WTC11 (cell line): Measurements from ENCODE around the gene CD93. TPM values are rescaled to one million over a fixed set of nuclear protein-coding genes. Genes with fewer than 3 reads are reported as not detected.

Experiments used
- ATAC-seq: fragments of 200-7000 bp; cut with Tn5 transposase; 2 replicates; pipeline ENCODE4 v1.10.0; 2021; ENCODE audit warnings: mild to moderate bottlenecking, moderate library complexity
- CTCF ChIA-PET: fragments of 300-600 bp; sonication (Branson Sonifier 250); formaldehyde crosslinking; loops from one replicate; lab custom pipeline; 2021; ENCODE audit warnings: antibody characterized with exemption; lab: Charles Lee
- POLR2A ChIA-PET: fragments of 350-600 bp; sonication (Branson Sonifier 250); formaldehyde crosslinking; loops from one replicate; lab custom pipeline; 2021; ENCODE audit warnings: antibody characterized with exemption; lab: Charles Lee
- DNase-seq: peaks from one replicate; pipeline ENCODE4 v3.0.0; 2021; ENCODE audit warnings: low spot score
- H3K27ac Mint-ChIP-seq: 2 replicates; pipeline ENCODE4 v1.8.0; 2021; ENCODE audit warnings: mixed read lengths
- H3K27me3 Mint-ChIP-seq: 2 replicates; pipeline ENCODE4 v1.8.0; 2021; ENCODE audit warnings: low read depth, mild to moderate bottlenecking, moderate library complexity, mixed read lengths
- H3K36me3 Mint-ChIP-seq: 2 replicates; pipeline ENCODE4 v1.8.0; 2021; ENCODE audit warnings: mixed read lengths
- H3K4me1 Mint-ChIP-seq: 2 replicates; pipeline ENCODE4 v1.8.0; 2022; ENCODE audit warnings: mixed read lengths
- H3K4me3 Mint-ChIP-seq: 2 replicates; pipeline ENCODE4 v1.8.0; 2021; ENCODE audit warnings: mild to moderate bottlenecking, moderate library complexity, mixed read lengths
- H3K9me3 Mint-ChIP-seq: 2 replicates; pipeline ENCODE4 v1.8.0; 2021; ENCODE audit warnings: mixed read lengths
- ETV6 ChIP-seq: sonication (generic); formaldehyde crosslinking; IDR thresholded peaks from 2 replicates; pipeline ENCODE4 v1.8.1; 2022; ENCODE audit warnings: mild to moderate bottlenecking, missing genetic modification reagents
- FOXK1 ChIP-seq: sonication (generic); formaldehyde crosslinking; IDR thresholded peaks from 2 replicates; pipeline ENCODE4 v1.8.0; 2022; ENCODE audit warnings: mild to moderate bottlenecking, moderate library complexity, missing genetic modification reagents
- KAT7 ChIP-seq: sonication (generic); formaldehyde crosslinking; IDR thresholded peaks from 2 replicates; pipeline ENCODE4 v1.8.1; 2023; ENCODE audit warnings: missing genetic modification reagents, mild to moderate bottlenecking, borderline replicate concordance
- NFE2L1 ChIP-seq: sonication (generic); formaldehyde crosslinking; IDR thresholded peaks from 2 replicates; pipeline ENCODE4 v1.8.1; 2023; ENCODE audit warnings: missing genetic modification reagents
- NFYB ChIP-seq: sonication (generic); formaldehyde crosslinking; conservative IDR thresholded peaks from 2 replicates; pipeline ENCODE4 v1.8.0; 2022; ENCODE audit warnings: low read depth, missing genetic modification reagents
- OVOL2 ChIP-seq: fragments of 250-450 bp; sonication (Bioruptor Pico); IDR thresholded peaks from 2 replicates; pipeline ENCODE4 v1.9.0; 2021; ENCODE audit warnings: mild to moderate bottlenecking, borderline replicate concordance
- RELA ChIP-seq: sonication (generic); formaldehyde crosslinking; IDR thresholded peaks from 2 replicates; pipeline ENCODE4 v1.8.1; 2022; ENCODE audit warnings: missing genetic modification reagents, mild to moderate bottlenecking, borderline replicate concordance
- RORB ChIP-seq: fragments of 250-450 bp; sonication (Bioruptor Pico); IDR thresholded peaks from 2 replicates; pipeline ENCODE4 v1.9.0; 2021; ENCODE audit warnings: mild to moderate bottlenecking
- SP1 ChIP-seq: sonication (generic); formaldehyde crosslinking; conservative IDR thresholded peaks from 2 replicates; pipeline ENCODE4 v1.8.1; 2022; ENCODE audit warnings: missing genetic modification reagents
- ZBTB21 ChIP-seq: sonication (generic); formaldehyde crosslinking; IDR thresholded peaks from 2 replicates; pipeline ENCODE4 v1.8.1; 2023; ENCODE audit warnings: mild to moderate bottlenecking, missing genetic modification reagents, borderline replicate concordance
- ZNF121 ChIP-seq: sonication (generic); formaldehyde crosslinking; IDR thresholded peaks from 2 replicates; pipeline ENCODE4 v1.8.0; 2023; ENCODE audit warnings: missing genetic modification reagents
- ZNF263 ChIP-seq: sonication (generic); formaldehyde crosslinking; IDR thresholded peaks from 2 replicates; pipeline ENCODE4 v1.8.1; 2022; ENCODE audit warnings: low read depth, mild to moderate bottlenecking, moderate library complexity, missing genetic modification reagents
- ZNF396 ChIP-seq: fragments of 250-450 bp; sonication (Bioruptor Pico); IDR thresholded peaks from 2 replicates; pipeline ENCODE4 v1.8.0; 2021; ENCODE audit warnings: mild to moderate bottlenecking, moderate library complexity, borderline replicate concordance
- total RNA-seq: library from RNA; stranded (reverse); gene quantifications from 3 replicates; pipeline ENCODE4 v1.2.3, GENCODE V29; 2021
- TF ChIP-seq, protein P1 (sequence below): sonication (generic); formaldehyde crosslinking; IDR thresholded peaks from 2 replicates; pipeline ENCODE4 v1.8.0; 2023; ENCODE audit warnings: missing genetic modification reagents
- TF ChIP-seq, protein P2 (sequence below): sonication (generic); formaldehyde crosslinking; IDR thresholded peaks from 2 replicates; pipeline ENCODE4 v1.8.1; 2023; ENCODE audit warnings: mild to moderate bottlenecking, missing genetic modification reagents
- TF ChIP-seq, protein P3 (sequence below): sonication (generic); formaldehyde crosslinking; IDR thresholded peaks from 2 replicates; pipeline ENCODE4 v1.8.1; 2022; ENCODE audit warnings: mild to moderate bottlenecking, moderate library complexity, missing genetic modification reagents
- TF ChIP-seq, protein P4 (sequence below): sonication (generic); formaldehyde crosslinking; IDR thresholded peaks from 2 replicates; pipeline ENCODE4 v1.8.1; 2023; ENCODE audit warnings: mild to moderate bottlenecking, missing genetic modification reagents, moderate library complexity
- TF ChIP-seq, protein P5 (sequence below): sonication (generic); formaldehyde crosslinking; IDR thresholded peaks from 2 replicates; pipeline ENCODE4 v1.8.0; 2023; ENCODE audit warnings: missing genetic modification reagents, mild to moderate bottlenecking, borderline replicate concordance

The CD93 gene
- total RNA-seq, 1 experiment from 2014 or later = 0.09 TPM

DNA sequence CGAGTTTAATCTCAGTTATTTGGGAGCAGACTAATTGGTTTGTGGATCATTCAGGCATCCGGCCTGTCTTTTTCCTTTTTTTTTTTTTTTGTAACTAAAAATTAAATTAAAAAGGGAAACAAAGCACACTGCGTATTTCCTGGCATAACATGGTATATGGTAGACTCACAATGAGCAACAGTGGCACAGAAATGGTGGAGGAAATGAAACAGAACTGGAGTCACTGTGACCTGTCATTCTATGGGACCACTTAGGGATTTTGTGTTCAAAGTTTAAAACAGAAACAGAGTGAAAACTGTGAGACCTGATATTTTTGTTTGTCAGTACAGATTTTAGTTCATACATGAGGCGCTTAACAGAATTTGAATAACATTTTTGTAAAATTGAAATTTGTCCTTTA is 4.8 kb upstream of the CD93 start:
- TF ChIP-seq, protein P1, sequence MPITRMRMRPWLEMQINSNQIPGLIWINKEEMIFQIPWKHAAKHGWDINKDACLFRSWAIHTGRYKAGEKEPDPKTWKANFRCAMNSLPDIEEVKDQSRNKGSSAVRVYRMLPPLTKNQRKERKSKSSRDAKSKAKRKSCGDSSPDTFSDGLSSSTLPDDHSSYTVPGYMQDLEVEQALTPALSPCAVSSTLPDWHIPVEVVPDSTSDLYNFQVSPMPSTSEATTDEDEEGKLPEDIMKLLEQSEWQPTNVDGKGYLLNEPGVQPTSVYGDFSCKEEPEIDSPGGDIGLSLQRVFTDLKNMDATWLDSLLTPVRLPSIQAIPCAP (CRISPR knock-in tag) = no peak
- no peak for TF ChIP-seq NFYB
- TF ChIP-seq OVOL2 (CRISPR knock-in tag) = no peak
- TF ChIP-seq ETV6 = no peak
- TF ChIP-seq ZNF121 (CRISPR knock-in tag) = no peak
- TF ChIP-seq, protein P2, sequence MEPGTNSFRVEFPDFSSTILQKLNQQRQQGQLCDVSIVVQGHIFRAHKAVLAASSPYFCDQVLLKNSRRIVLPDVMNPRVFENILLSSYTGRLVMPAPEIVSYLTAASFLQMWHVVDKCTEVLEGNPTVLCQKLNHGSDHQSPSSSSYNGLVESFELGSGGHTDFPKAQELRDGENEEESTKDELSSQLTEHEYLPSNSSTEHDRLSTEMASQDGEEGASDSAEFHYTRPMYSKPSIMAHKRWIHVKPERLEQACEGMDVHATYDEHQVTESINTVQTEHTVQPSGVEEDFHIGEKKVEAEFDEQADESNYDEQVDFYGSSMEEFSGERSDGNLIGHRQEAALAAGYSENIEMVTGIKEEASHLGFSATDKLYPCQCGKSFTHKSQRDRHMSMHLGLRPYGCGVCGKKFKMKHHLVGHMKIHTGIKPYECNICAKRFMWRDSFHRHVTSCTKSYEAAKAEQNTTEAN (CRISPR knock-in tag) = no peak
- CTCF ChIA-PET = interaction anchor here (1.0 to 2.2 kb wide), 14 partner anchors 9 to 155 kb away, joined by 3 to 15 read pairs (median 6); no protein-coding TSS in a partner anchor
- Mint-ChIP-seq H3K36me3 (no peaks in the 10 kb centered on the region), H3K4me3 (no peak overlapping the region), H3K4me1 (peaks cover 23% of the 10 kb centered on the region), H3K9me3 (no peaks in the 10 kb centered on the region), H3K27me3 (no peaks in the 10 kb centered on the region; the same call in 1 of the 2 replicates), H3K27ac (no peak overlapping the region)
- ATAC-seq = no peak
- DNase-seq = no peak
- POLR2A ChIA-PET = no interaction called here

DNA sequence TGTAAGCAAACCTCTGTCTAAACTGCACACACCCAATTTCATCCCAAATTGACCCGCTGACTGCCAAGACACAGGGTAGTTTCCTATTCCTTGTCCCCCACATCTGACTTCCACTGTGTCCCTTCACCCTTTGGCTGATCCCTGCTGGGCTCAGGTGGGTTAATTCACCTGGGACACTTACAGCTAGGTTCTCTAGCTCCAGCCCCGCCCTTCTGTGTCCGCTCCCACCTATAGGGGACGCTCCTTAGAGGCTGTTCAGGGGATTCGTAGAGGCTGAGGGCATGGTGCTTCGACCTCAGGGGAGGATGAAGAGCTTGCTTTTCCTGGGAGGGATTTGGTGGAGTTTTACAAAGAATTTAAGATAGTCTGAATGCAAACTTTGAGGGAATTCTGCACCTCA is 4.0 kb upstream of the CD93 start:
- Mint-ChIP-seq H3K36me3 (no peaks in the 10 kb centered on the region), H3K4me3 (no peak overlapping the region), H3K4me1 (peaks cover 23% of the 10 kb centered on the region), H3K27me3 (no peaks in the 10 kb centered on the region; the same call in 1 of the 2 replicates), H3K9me3 (no peaks in the 10 kb centered on the region), H3K27ac (no peak overlapping the region)
- no peak for TF ChIP-seq RORB (CRISPR knock-in tag)
- TF ChIP-seq SP1 (CRISPR knock-in tag) = no peak
- TF ChIP-seq ZBTB21 (CRISPR knock-in tag) = no peak
- TF ChIP-seq ETV6 = no peak
- TF ChIP-seq, protein P3, sequence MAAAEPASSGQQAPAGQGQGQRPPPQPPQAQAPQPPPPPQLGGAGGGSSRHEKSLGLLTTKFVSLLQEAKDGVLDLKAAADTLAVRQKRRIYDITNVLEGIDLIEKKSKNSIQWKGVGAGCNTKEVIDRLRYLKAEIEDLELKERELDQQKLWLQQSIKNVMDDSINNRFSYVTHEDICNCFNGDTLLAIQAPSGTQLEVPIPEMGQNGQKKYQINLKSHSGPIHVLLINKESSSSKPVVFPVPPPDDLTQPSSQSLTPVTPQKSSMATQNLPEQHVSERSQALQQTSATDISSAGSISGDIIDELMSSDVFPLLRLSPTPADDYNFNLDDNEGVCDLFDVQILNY (CRISPR knock-in tag) = no peak
- TF ChIP-seq KAT7 = no peak
- TF ChIP-seq FOXK1 (CRISPR knock-in tag) = no peak
- ChIA-PET POLR2A (no interaction called here), CTCF (interaction anchor here (1.0 to 2.2 kb wide), 17 partner anchors 10 to 398 kb away, joined by 3 to 15 read pairs (median 5); no protein-coding TSS in a partner anchor)
- peak; percentile 48 for DNase-seq
- ATAC-seq = peak; percentile 76

DNA sequence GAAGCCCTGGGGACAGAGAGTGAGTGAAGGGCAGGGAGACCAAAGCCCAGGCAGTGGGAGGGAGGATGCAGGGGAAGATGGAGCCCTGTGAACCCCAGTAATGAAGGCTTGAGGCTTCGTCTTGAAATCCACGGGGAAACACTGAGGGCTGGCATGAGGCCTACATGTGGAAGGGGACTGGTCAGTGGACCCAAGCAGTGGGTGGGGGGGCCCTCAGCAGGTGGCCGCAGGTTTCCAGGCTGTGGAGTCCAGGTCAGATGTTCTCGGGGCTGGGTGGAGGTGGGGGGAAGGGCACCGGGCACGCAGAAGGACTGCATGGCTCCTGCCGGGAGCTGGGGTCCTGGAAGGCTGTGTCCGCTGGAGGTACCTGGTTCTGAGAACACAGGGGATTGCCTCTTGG is 2.7 kb upstream of the CD93 start:
- H3K9me3 Mint-ChIP-seq = no peaks in the 10 kb centered on the region
- H3K27me3 Mint-ChIP-seq = no peaks in the 10 kb centered on the region; the same call in 1 of the 2 replicates
- no peak for DNase-seq
- no peak overlapping the region for H3K4me3 Mint-ChIP-seq
- no peak overlapping the region for H3K27ac Mint-ChIP-seq
- POLR2A ChIA-PET = no interaction called here
- CTCF ChIA-PET = interaction anchor here (0.8 to 2.2 kb wide), 4 partner anchors 9 to 252 kb away, joined by 3 to 15 read pairs (median 6); no protein-coding TSS in a partner anchor
- no peaks in the 10 kb centered on the region for H3K36me3 Mint-ChIP-seq
- no peak for ATAC-seq
- peaks cover 23% of the 10 kb centered on the region for H3K4me1 Mint-ChIP-seq
- TF ChIP-seq ZNF263 (CRISPR knock-in tag) = no peak
- TF ChIP-seq, protein P2 (CRISPR knock-in tag) = no peak

DNA sequence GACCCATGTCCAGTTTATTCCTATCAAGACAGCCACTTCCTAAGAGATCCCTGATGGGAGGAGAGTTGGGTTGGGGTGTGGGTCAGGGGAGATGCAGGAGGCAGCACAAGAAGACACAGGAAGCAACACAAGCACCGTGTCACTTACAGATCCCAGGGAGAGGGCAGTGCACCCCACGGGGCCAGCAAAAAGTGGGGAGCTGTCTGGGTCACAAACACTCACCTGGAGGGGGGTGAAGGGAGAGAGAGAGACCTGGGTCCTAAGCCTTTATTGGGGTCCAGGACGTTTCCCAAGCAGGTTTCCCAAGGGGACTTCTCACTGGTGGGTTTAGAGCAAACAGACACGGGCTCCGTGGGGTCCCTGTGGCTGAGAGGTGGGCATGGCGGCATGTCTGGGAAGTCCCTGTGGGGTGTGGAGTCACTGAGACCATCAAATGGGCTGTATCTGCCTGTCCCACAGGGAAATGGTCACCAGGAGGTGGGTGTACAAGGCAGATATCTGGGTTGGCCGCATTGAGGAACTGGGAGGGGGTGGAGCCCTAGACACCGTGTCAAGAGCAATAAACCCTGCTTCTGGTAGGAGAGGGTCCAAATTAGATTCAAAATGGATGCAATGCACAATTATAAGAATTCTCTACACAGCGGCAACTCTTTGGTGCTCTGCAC is 1.6 kb upstream of the CD93 start:
- POLR2A ChIA-PET = no interaction called here
- no peaks in the 10 kb centered on the region; the same call in 1 of the 2 replicates for H3K27me3 Mint-ChIP-seq
- no peak for DNase-seq
- no peak for ATAC-seq
- H3K9me3 Mint-ChIP-seq = no peaks in the 10 kb centered on the region
- H3K4me3 Mint-ChIP-seq = no peak overlapping the region
- CTCF ChIA-PET = no interaction called here
- no peaks in the 10 kb centered on the region for H3K36me3 Mint-ChIP-seq
- H3K27ac Mint-ChIP-seq = no peak overlapping the region
- peaks cover 32% of the 10 kb centered on the region for H3K4me1 Mint-ChIP-seq
- TF ChIP-seq, protein P4, sequence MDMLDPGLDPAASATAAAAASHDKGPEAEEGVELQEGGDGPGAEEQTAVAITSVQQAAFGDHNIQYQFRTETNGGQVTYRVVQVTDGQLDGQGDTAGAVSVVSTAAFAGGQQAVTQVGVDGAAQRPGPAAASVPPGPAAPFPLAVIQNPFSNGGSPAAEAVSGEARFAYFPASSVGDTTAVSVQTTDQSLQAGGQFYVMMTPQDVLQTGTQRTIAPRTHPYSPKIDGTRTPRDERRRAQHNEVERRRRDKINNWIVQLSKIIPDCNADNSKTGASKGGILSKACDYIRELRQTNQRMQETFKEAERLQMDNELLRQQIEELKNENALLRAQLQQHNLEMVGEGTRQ (CRISPR knock-in tag) = no peak
- no peak for TF ChIP-seq NFYB
- no peak for TF ChIP-seq ZNF396 (CRISPR knock-in tag)
- TF ChIP-seq NFE2L1 = no peak
- TF ChIP-seq, protein P1 (CRISPR knock-in tag) = no peak
- TF ChIP-seq RELA (CRISPR knock-in tag) = no peak
- TF ChIP-seq, protein P5, sequence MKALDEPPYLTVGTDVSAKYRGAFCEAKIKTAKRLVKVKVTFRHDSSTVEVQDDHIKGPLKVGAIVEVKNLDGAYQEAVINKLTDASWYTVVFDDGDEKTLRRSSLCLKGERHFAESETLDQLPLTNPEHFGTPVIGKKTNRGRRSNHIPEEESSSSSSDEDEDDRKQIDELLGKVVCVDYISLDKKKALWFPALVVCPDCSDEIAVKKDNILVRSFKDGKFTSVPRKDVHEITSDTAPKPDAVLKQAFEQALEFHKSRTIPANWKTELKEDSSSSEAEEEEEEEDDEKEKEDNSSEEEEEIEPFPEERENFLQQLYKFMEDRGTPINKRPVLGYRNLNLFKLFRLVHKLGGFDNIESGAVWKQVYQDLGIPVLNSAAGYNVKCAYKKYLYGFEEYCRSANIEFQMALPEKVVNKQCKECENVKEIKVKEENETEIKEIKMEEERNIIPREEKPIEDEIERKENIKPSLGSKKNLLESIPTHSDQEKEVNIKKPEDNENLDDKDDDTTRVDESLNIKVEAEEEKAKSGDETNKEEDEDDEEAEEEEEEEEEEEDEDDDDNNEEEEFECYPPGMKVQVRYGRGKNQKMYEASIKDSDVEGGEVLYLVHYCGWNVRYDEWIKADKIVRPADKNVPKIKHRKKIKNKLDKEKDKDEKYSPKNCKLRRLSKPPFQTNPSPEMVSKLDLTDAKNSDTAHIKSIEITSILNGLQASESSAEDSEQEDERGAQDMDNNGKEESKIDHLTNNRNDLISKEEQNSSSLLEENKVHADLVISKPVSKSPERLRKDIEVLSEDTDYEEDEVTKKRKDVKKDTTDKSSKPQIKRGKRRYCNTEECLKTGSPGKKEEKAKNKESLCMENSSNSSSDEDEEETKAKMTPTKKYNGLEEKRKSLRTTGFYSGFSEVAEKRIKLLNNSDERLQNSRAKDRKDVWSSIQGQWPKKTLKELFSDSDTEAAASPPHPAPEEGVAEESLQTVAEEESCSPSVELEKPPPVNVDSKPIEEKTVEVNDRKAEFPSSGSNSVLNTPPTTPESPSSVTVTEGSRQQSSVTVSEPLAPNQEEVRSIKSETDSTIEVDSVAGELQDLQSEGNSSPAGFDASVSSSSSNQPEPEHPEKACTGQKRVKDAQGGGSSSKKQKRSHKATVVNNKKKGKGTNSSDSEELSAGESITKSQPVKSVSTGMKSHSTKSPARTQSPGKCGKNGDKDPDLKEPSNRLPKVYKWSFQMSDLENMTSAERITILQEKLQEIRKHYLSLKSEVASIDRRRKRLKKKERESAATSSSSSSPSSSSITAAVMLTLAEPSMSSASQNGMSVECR (CRISPR knock-in tag) = no peak
